ENCODE results near the gene OR10D3.
"Not testable (repeated sequence)": the region's sequence is repeated elsewhere in the genome, so short reads cannot be mapped to it uniquely, and the experiment has no call there.

The OR10D3 gene

DNA sequence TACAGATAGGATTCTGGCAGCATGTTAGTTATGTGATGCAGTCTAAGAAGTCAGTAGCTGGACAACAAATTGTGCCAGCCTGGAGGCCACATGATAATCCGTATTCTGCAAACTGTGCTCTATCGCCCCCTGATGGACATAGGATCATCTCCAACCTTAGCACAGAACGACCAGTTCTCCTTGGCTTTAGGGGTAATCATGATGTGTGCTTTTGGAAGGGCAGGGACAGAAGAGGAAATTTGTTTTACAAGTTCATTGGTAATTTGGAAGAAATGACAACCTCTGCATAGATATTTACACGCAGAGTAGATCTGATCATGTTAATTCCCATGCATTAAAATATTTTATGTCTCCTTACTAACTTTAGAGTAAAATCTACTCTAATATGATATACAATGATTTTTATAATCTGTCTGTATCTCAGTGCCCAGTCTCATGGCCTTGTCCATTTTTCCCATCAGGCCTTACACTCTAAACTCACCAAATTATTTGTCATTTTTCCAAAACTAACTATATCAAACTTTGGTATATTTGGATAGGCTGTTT, 12.1 kb downstream of the OR10D3 start:
- DNase-seq (ENCODE audit: low read depth): peak; percentile 38

DNA sequence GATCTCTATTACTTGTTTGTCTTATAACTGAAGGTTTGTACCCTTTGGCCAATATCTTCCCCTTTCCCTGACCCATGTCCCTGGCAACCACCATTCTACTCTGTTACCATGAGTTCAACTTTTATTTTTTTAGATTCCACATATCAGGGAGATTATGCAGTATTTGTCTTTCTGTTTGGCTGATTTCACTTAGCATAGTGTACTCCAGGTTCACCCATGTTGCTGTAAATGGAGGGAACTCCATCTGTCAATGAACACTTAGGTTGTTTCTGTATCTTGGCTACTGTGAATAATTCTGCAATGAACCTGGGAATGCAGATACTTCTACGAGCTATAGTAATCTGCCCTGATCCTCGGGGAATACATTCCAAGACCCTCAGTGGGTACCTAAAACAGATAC, 14.9 kb downstream of the OR10D3 start:
- no peak for DNase-seq (ENCODE audit: low read depth)

DNA sequence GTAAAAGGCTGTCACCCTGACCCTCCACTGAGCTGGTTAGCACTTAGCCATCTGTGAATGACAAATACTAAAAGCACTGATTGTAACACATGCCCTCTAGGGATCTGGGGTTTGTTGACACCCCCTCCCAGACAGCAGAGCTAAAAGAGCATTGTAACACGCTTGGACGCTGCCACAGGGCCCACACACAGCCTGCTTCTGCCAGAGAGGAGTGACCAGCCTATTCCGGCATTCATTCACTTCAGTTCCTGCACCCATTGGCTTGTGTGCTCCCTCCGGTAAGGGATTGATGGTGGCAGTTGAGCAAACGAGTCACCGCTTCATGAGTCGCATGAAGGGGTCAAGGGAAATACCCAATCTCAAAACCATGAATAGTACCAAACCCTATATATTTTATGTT, 15.8 kb downstream of the OR10D3 start:
- DNase-seq (ENCODE audit: low read depth): no peak

DNA sequence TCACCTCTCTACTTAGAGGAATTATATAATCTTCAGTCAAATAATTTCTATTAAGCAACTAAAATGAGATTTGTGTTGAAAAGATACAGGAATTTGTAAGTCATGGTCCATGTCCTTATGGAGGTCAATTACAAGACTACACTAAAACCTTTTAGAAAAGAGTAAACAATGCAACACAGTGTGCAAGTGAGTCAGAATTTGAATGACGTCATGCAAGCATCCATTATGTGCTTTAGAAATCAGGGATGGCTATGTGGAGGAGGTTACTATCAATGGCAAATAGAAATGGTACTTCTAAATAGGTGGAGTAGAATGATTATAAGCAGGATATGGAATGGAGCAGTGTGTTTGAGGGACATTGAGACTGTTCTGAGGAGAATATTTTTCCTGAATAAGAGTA, 16.6 kb downstream of the OR10D3 start:
- DNase-seq (ENCODE audit: low read depth): no peak

DNA sequence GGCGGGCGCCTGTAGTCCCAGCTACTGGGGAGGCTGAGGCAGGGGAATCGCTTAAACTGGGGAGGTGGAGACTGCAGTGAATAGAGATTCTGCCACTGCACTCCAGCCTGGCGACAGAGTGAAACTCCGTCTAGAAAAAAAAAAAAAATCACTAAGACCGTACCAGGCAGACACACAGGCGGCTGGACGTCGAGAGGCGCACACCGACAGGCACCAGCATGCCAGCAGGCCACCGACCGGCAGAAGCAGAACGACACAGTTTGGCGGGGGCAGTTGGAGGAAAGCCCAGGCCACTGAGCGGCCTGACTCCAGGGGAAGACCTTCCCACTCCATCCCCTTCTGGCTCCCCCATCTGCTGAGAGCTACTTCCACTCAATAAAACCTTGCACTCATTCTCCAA, 17.5 kb downstream of the OR10D3 start:
- DNase-seq (ENCODE audit: low read depth): no peak

DNA sequence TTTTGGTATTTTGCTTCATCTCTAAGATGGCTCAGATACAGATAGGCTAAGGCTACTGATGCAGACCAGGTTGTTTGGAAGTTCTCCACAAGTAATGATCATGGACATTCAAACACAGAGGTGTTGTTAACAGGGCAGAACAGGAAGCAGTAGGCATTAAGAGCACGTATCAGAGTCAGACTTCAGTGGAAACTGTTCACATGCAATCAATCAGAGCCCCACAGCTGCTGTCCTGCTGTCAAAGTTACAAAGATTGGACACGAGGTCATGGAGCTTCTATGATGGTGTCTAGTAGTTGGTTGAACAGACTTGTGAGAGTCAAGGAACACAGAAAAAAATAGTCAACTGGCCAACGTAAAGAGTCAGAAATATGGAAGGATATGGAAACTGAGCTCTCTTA, 19.8 kb downstream of the OR10D3 start:
- no peak for DNase-seq (ENCODE audit: low read depth)

DNA sequence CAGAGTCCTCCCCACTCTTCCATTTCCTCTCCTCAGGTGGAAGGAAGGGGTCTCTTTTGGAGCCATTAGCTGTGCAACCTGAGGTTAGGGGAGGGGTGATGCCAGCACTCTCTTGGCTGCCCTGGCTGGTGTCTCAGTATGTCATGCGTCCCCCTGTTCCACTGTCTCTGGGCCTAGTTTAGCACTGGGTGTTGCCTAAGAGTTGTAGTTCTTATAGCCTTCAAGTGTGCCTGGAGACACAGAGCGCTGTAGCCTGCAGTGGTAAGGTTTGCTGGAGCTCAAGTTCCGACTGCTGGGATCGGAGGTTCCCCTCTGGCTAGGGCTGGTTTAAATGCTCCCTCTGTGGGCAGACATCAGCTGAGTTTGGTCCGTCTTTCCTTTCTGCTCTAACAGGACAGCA, 20.9 kb downstream of the OR10D3 start:
- DNase-seq (ENCODE audit: low read depth): no peak

DNA sequence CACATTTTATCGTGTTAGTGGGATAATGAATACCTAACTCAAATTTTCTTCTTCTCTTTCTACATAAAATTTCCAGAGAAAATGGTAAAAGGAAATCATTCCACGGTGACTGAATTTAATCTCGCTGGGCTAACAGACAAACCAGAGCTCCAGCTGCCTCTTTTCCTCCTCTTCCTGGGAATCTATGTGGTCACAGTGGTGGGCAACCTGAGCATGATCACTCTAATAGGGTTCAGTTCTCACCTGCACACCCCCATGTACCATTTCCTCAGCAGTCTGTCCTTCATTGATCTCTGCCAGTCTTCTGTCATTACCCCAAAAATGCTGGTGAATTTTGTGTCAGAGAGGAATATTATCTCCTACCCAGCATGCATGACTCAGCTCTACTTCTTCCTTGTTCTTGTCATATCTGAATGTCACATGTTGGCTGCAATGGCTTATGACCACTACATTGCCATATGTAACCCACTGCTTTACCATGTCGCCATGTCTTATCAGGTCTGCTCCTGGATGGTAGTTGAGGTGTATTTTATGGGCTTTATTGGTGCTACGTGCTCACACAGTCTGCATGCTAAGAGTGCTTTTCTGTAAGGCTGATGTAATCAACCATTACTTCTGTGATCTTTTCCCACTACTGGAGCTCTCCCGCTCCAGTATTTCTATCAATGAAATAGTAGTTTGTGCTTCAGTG, 24.1 kb downstream of the OR10D3 start:
- no peak for DNase-seq (ENCODE audit: low read depth)

DNA sequence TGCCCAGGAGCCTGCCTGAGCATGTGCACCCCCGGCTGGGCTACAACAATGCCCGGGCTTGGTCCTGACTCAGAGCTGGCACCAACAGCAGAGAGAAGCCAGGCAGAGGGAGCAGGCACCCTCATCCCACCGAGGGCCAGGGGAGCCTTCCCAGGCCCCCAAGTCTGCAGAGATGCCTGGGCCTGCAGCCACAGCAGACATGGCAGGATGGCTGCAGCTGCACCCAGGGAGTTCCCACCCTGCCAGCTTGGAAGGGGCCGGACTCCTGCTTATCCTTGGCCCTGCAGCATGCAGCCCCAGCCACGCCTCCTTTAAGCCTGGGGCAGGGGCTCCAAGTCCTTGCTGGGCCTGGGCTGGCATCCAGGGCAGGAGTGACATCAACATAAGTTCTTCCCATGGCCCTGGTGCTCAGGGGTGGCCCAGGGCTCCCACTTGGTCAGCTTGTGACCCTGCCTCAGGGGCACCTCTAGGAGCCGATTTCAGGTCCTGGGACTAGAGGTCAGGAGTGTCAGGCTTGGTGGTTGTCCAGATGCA, 26.7 kb downstream of the OR10D3 start:
- no peak for DNase-seq (ENCODE audit: low read depth)

DNA sequence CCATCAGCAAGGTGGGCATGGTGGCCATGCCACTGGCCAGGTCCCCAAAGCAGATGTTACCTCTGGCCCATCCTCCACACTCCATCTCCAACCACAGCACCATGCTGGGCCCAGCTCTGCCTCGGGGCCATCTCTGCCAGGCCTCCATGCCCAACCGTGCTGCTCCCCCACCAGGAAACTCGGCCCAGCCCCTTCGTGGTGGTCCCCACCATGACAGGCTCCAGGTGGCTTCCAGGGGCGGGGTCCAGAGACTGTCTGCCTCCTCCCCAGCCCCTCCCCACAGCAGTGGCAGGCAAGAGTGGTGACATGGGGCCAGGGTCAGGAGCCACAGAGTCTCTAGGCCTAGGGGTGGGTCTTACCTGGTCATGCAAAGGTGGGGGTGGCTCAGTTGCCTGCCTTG, 27.3 kb downstream of the OR10D3 start:
- DNase-seq (ENCODE audit: low read depth): no peak

DNA sequence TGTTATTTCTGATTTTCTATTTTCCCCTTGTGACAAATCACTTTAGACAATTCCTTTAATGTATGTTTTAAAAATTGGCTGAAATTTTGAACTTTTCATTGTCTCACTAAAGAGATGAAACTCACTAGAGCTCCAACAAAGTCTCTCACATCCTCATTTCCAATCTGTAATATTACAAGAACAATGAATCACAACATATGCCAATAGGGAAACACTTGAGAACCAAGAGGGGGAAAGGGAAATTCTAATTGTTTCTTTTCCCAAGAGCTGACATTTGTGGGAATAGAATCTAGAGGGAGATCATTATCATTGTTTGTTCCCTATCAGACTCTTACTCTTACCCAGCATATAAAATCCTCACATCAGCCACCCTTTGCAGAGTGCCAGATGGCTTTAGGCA, 28.2 kb downstream of the OR10D3 start:
- no peak for DNase-seq (ENCODE audit: low read depth)

DNA sequence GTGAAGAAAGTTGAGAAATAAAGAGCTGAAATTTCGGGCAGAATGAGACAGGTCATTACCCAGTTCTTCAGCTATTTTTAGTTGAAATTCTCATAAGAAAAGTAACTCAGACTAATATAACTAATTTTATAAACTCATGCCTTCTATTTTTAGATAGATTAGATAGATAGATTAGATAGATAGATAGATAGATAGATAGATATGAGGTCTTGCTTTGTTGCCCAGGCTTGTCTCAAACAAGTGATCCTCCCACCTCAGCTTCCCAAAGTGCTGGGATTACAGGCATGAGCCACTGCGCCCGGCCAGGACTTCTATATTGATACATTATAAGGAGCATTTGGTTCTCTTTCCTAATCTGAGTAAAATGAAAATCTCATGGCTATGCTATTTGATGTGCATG, 30.9 kb downstream of the OR10D3 start:
- no peak for DNase-seq (ENCODE audit: low read depth)

DNA sequence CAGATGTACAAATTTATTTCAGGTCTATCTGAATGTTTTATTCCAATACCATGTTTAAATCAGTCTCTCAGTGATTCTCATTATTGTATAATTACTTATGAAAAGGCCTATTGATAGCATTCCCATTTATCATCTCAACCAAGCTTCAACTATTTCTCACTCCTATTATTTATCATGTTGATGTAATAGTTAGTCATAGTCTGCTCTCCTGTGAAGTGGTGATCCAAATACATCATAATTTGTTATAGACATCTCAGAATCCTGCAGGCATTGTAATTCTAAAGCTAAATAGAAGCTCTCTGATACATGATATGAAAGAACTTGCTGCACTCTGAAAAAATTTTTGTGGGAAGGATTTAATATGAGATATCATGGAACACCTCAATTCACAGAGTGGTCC, 36.0 kb downstream of the OR10D3 start:
- no peak for DNase-seq (ENCODE audit: low read depth)

DNA sequence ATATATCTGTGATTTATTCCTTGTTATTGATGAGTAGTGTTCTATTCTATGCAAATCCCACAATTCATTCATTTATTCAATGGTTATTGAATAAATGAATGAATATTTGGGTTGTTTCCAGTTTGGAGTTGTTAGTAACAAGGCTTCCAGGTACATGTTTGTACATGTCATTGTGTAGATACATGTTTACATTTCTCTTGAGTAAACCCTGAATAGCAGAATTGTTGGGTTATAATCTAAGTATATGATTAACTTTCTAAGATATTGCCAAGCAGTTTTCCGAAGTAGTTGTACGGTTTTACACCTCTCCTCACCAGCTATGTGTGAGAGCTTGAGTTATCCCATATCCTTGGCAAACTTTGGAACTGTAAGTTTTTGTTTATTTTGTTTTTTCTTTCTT, 39.3 kb downstream of the OR10D3 start:
- DNase-seq (ENCODE audit: low read depth): no peak

DNA sequence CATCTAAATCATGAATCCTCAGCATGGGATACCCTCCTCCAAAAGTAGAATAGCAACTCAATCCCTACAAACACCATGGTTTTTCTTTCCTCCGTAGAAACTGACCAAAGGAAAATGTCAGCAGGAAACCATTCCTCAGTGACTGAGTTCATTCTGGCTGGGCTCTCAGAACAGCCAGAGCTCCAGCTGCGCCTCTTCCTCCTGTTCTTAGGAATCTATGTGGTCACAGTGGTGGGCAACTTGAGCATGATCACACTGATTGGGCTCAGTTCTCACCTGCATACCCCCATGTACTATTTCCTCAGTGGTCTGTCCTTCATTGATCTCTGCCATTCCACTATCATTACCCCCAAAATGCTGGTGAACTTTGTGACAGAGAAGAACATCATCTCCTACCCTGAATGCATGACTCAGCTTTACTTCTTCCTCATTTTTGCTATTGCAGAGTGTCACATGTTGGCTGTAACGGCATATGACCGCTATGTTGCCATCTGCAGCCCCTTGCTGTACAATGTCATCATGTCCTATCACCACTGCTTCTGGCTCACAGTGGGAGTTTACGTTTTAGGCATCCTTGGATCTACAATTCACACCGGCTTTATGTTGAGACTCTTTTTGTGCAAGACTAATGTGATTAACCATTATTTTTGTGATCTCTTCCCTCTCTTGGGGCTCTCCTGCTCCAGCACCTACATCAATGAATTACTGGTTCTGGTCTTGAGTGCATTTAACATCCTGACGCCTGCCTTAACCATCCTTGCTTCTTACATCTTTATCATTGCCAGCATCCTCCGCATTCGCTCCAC, 41.7 kb downstream of the OR10D3 start:
- not testable (repeated sequence) for DNase-seq (ENCODE audit: low read depth)

DNA sequence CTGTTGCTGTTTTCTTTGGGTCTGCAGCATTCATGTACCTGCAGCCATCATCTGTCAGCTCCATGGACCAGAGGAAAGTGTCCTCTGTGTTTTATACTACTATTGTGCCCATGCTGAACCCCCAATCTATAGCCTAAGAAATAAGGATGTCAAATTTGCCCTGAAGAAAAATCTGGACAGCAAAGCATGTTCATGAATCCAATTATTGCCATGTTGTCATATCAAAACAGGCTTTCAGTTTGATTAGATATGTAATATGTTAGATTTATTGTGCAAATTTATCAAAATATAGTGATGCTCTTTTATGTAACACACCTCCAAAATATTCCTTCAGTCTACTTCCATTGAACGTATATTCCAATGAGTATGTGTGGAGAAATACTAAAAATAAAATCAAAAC, 42.3 kb downstream of the OR10D3 start:
- no peak for DNase-seq (ENCODE audit: low read depth)

DNA sequence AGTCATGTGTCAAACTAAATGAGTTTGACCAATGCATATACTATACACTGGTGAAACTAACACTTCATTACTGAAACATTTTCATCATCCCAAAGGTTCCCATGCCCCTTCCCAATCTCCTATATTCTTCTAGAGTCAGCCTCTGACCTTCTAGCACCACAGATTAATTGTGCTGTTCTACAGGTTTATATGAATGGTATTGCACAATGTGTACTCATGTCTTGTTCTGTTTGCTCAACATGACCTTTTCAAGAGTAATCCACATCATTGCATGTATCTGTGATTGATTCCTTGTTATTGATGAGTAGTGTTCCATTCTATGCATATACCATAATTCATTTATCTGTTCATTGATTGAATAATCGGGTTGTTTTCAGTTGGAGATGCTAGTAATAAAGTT, 50.2 kb downstream of the OR10D3 start:
- no peak for DNase-seq (ENCODE audit: low read depth)

Measured in HS-27A (cell line).